PFSK-1 (cell line): ENCODE results near the gene HLCS.

Experiments used
- POLR2AphosphoS5 ChIP-seq: IDR thresholded peaks from 2 replicates; pipeline ENCODE4 v1.6.1; 2012; ENCODE audit warnings: low read depth, mild to moderate bottlenecking, control low read depth, low read length, moderate library complexity
- REST ChIP-seq, 2 experiments: IDR thresholded peaks; 2 replicates each; pipeline versions ENCODE4 v1.6.1 to v1.8.0; 2011 to 2012; ENCODE audit warnings: low read depth in 2 of 2, low read length in 2 of 2, control low read depth in 1 of 2, inconsistent platforms in 1 of 2, mild to moderate bottlenecking in 1 of 2, moderate library complexity in 1 of 2; ENCODE audit not compliant: insufficient read depth in 1 of 2
- SIN3A ChIP-seq: IDR thresholded peaks from 2 replicates; pipeline ENCODE4 v1.6.1; 2012; ENCODE audit warnings: mild to moderate bottlenecking, low read length, moderate library complexity, borderline replicate concordance; ENCODE audit not compliant: insufficient read depth
- TAF1 ChIP-seq: IDR thresholded peaks from 2 replicates; pipeline ENCODE4 v1.6.1; 2012; ENCODE audit warnings: low read length, control low read depth, borderline replicate concordance; ENCODE audit not compliant: insufficient read depth

GRCh38 chr21:36966066-36966820 lies at the start of gene HLCS:
- 0 out of 4 replicates have a peak, but pooled peaks of 1 of the 2 experiments have one; percentile 7 for TF ChIP-seq REST (IDR thresholded peaks at IDR 0.05; ENCODE audit: insufficient read depth in 1 of 2, low read depth in 2 of 2, low read length in 2 of 2)
- no peak for TF ChIP-seq TAF1
- no peak for TF ChIP-seq SIN3A
- peak; percentile 19; the same call in 1 of the 2 replicates for TF ChIP-seq POLR2AphosphoS5
